ENCODE results near the gene STX16. TPM values are rescaled to one million over a fixed set of nuclear protein-coding genes. Genes with fewer than 3 reads are reported as not detected.

Gene STX16
- total RNA-seq, 1 donor from 2014 or later: 57.0 TPM

GRCh38 chr20:58712806-58713731 is 62.0 kb downstream of the STX16 start:
- no peaks in the 10 kb centered on the region for H3K4me1 ChIP-seq
- H3K27ac ChIP-seq: no peak overlapping the region
- intact Hi-C loops (cut with DNase I): no loop called here
- no peaks in the 10 kb centered on the region for H3K27me3 ChIP-seq
- no peaks in the 10 kb centered on the region for H3K36me3 ChIP-seq
- DNase-seq (no peak), ATAC-seq (no peak)
- H3K4me3 ChIP-seq: no peak overlapping the region
- TF ChIP-seq CTCF (IDR thresholded peaks at IDR 0.05): no peak
- H3K9me3 ChIP-seq: no peaks in the 10 kb centered on the region

GRCh38 chr20:58713801-58714339 is 62.8 kb downstream of the STX16 start:
- TF ChIP-seq CTCF (IDR thresholded peaks at IDR 0.05): no peak
- DNase-seq: no peak
- Histone ChIP-seq H3K9me3 (no peaks in the 10 kb centered on the region), H3K27me3 (no peaks in the 10 kb centered on the region), H3K36me3 (no peaks in the 10 kb centered on the region), H3K27ac (no peak overlapping the region), H3K4me3 (no peak overlapping the region), H3K4me1 (no peaks in the 10 kb centered on the region)
- no peak for ATAC-seq
- intact Hi-C loops (cut with DNase I): no loop called here

- DNase-seq (peak; percentile 56), ATAC-seq (no peak)
- intact Hi-C loops (cut with DNase I): no loop called here
- no peaks in the 10 kb centered on the region for H3K36me3 ChIP-seq
- no peak overlapping the region for H3K27ac ChIP-seq
- H3K27me3 ChIP-seq: no peaks in the 10 kb centered on the region
- no peak overlapping the region for H3K4me3 ChIP-seq
- TF ChIP-seq CTCF (IDR thresholded peaks at IDR 0.05): no peak
- H3K4me1 ChIP-seq: no peaks in the 10 kb centered on the region
- H3K9me3 ChIP-seq: no peaks in the 10 kb centered on the region
Observed at GRCh38 chr20:58714340-58714922, 63.3 kb downstream of the STX16 start.

GRCh38 chr20:58714923-58715351 is 63.9 kb downstream of the STX16 start:
- intact Hi-C loops (cut with DNase I): no loop called here
- DNase-seq: peak; percentile 57
- no peak overlapping the region for H3K4me3 ChIP-seq

GRCh38 chr20:58715391-58715800 is 64.3 kb downstream of the STX16 start:
- no peak for TF ChIP-seq CTCF (IDR thresholded peaks at IDR 0.05)
- Histone ChIP-seq H3K36me3 (no peaks in the 10 kb centered on the region), H3K4me1 (no peaks in the 10 kb centered on the region), H3K27me3 (peaks cover 4% of the 10 kb centered on the region), H3K27ac (no peak overlapping the region), H3K4me3 (no peak overlapping the region), H3K9me3 (no peaks in the 10 kb centered on the region)
- intact Hi-C loops (cut with DNase I): no loop called here
- DNase-seq (no peak), ATAC-seq (no peak)

More at GRCh38 chr20:58714923-58715351, 63.9 kb downstream of the STX16 start:
- peaks cover under 1% of the 10 kb centered on the region for H3K27me3 ChIP-seq
- no peaks in the 10 kb centered on the region for H3K4me1 ChIP-seq
- no peak for TF ChIP-seq CTCF (IDR thresholded peaks at IDR 0.05)
- H3K9me3 ChIP-seq: no peaks in the 10 kb centered on the region
- no peaks in the 10 kb centered on the region for H3K36me3 ChIP-seq
- ATAC-seq: no peak
- no peak overlapping the region for H3K27ac ChIP-seq

Measured in upper lobe of right lung (tissue), 1 donor.